NK-92 (cell line): Measurements from ENCODE around the gene ZBTB12.
"Not testable (repeated sequence)": the region's sequence is repeated elsewhere in the genome, so short reads cannot be mapped to it uniquely, and the experiment has no call there.

ENCODE experiments used
- DNase-seq: peaks from one replicate; lab custom pipeline; 2025; ENCODE audit not compliant: unreplicated experiment; lab: John Stamatoyannopoulos, UW

ZBTB12 gene

DNA sequence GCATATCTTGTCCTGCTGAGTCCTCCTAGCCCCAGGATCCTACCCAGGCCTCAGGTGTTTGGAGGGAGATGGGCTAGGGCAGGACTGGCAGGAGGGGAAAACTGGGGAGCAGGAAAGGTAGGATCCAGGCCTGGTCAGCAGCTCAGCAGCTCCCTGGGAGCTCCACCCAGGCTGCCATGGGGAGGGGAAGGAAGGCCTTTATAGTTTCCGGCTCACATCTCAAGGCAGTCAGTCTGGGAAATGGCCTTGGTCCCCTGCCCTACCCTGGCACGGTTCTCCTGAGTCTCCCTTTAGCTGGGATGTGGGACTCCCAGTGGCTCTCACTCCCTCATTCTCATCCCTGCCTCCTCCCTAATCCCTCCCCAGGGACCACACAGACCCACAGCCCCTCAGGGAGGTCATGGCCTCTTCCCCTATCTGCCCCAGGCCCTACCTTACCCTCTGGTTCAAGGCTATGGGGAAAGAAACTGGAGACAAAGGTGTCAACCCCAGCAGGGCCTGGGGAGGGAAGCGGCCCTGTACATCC is 24.7 kb downstream of the ZBTB12 start:
- no peak for DNase-seq

- no peak for DNase-seq
Measured at GRCh38 chr6:31876357-31876756, 25.5 kb downstream of the ZBTB12 start.

DNA sequence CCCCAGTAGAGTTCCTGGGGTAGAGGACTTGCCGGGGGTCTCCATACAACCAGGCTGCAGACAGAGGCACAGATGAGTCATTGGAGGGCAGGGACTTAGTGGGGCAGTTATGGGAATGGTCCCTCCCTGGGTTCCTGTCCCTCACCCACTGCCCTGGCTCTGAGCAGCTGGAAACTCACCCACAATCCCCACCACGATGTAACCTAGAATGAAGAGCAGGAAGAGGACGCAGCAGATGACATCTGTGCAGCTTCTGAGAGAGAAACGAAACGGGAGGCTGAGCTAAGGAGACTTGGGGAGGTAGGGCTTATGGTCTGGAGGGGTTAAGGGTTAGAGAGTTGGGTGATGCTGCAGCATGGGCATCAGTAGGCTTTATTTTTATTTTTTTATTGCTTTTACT is 26.0 kb downstream of the ZBTB12 start:
- DNase-seq: no peak

- DNase-seq: no peak
Measured at GRCh38 chr6:31874836-31875572, 26.9 kb downstream of the ZBTB12 start.

GRCh38 chr6:31874084-31874670 is 27.7 kb downstream of the ZBTB12 start:
- DNase-seq: no peak

DNA sequence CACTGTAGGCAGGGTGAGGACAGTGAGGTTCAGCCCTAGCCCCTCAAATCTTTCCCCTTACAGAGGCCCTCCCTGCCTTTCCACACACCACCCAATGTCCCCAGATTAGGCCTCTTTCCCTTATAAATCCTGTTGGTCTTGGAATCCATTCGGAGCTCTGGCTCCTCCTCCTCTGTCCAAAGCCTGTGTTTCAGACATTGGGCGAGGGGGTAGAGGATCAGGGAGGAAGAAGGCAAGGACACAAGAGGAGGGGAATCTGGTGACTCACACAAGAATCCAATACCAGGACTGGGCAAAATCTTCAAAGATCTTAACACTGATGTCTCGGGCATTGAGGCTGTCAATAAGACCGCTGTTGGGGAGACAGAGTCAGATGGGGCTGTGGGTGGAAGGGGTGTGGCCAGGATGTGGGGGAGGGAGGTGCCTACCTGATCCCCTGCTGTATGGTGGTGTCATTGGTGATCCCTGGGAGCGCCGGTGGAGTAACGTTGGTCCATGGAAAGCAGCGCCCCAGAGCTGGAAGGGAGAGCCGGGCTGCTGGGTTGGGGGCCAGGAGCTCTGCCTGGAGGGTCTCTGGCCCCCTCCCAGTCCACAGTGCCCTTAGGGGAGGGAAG is 30.7 kb downstream of the ZBTB12 start:
- DNase-seq: no peak

- DNase-seq: no peak
Measured at GRCh38 chr6:31870385-31870921, 31.4 kb downstream of the ZBTB12 start.

GRCh38 chr6:31869343-31869742 is 32.5 kb downstream of the ZBTB12 start:
- no peak for DNase-seq

DNA sequence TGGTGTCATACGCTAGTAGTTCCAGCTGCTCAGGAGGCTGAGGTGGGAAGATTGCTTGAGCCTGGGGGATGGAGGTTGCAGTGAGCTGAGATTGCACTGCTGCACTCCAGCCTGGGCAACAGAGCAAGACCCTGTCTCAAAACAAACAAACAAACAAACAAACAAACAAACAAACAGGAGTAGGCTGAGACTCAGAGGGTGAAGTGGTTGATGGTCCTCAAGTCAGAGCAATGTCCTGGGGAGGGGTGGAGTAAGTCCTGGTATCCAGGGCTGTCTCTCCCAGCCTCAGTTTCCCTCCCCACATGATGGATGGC is 33.3 kb downstream of the ZBTB12 start:
- DNase-seq: not testable (repeated sequence)

DNA sequence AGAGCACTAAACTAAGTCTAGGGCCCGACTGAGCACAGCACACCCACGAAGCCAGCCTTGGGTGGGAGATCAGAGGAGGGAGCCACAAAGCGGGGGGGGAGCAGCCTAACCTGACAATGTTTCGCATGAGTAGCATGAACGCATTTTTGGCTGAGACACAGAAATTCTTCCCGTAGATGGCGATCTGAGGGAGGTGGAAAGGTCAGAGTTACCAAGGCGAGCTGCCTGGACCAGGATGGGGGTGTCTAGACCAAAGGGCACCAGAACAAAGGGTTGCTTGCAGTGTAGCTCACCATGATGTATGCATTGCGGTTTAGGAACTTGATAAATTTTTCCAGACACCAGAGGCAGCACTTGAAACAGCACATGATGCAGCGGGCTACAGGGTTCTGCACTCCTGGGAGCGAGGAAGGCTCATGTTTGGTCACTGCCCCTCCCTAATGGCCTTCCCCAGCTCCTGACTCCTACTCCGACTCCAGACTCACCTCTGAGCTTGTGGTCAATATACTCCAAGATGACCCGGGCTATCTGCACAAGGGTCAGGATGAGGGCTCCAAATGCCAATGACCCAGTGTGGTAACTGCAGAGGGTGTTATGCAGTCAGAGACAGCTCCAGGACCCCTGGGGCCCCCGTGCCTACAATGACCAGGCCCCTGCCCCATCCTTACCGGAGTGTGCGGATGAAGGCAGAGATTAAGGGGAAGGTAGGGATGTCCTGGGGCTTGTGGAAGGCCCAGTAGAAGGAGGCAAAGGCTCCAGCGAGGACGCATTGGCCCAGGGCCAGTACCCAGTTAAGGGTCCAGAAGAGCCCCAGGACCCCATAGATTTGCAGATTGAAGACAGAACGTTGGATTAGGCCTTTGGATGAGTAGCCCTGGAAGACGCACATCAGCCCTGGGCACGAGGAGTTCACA is 36.4 kb downstream of the ZBTB12 start:
- no peak for DNase-seq

GRCh38 chr6:31864818-31865204 is 37.1 kb downstream of the ZBTB12 start:
- DNase-seq: no peak

DNA sequence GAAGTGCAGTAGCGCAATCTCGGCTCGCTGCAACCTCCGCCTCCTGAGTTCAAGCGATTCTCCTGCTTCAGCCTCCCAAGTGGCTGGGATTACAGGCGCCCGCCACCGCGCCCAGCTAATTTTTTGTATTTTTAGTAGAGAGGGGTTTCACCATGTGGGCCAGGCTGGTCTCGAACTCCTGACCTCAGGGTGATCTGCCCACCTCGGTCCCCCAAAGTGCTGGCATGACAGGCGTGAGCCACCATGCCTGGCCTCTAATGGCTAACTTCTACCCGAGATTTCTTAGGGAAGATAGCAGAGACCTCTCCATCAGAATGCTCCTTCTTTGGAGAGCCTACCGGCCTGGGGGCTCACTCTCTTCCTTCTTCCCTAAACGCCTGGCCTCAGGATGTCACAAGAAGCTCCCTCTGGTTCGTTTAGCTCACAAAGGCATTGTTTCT is 37.7 kb downstream of the ZBTB12 start:
- not testable (repeated sequence) for DNase-seq

- DNase-seq: peak; percentile 98
Measured at GRCh38 chr6:31862344-31863235, 39.3 kb downstream of the ZBTB12 start, which contains the start of gene NEU1. Gene NEU1 (minus strand): TSS chr6:31862821. CDS start chr6:31862776, 45 bp downstream.

DNA sequence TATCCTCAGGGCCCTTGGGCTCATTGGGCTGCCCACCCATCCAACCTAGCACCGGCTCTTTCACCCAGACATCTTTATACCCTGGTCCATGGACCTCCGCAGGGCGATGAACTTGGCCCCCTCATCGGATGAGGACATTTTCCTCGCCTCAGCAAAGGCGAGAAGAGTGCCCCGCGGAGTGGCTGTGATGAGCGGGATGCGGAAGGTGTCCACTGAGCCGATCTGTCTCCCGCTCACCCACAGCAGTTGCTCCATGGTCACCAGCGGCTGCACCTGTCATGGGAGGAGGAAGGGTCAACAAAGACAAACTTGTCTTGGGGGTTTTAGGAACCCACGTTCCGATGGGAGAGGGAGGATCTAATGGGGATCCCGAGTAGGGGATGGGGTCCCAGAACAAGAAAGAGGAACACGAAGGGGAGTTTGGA is 40.0 kb downstream of the ZBTB12 start:
- DNase-seq: no peak

- no peak for DNase-seq
Measured at GRCh38 chr6:31861150-31861549, 40.7 kb downstream of the ZBTB12 start.

GRCh38 chr6:31860349-31860748 is 41.5 kb downstream of the ZBTB12 start:
- DNase-seq: no peak

DNA sequence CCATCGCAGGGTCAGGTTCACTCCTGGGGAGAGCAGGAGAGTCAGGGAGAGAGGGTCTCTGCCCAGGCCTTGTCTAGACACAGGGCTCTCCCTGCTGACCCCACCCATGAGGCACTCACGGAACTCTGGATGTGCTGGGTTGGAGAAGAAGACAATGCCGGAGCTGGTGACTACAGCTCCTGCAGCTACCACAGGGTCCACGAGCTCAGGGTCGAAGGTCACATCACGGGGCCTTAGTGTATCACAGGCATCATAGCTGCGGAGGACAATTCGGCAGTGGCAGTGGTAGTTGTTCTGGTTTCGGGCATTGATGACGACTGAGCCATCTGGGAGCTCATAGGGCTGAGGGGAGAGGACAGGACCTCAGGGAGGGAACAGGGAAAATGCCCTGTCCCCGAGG is 42.0 kb downstream of the ZBTB12 start:
- DNase-seq: no peak

DNA sequence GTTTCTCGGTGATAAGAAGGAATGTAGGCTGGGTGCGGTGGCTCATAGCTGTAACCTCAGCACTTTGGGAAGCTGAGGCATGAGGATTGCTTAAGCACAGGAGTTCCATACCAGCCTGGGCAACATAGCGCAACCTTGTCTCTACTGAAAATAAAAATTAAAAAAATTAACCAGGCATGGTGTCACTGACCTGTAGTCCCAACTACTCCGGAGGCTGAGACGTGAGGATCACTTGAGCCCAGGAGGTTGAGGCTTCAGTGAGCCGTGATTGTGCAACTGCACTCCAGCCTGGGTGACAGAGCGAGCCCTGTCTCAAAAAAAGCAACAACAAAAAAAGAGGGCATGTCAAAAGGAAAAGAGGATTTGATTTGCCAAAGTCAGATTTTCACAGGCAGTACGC is 43.2 kb downstream of the ZBTB12 start:
- no peak for DNase-seq

- DNase-seq: not testable (repeated sequence)
Measured at GRCh38 chr6:31857774-31858173, 44.1 kb downstream of the ZBTB12 start.
